ENCODE measurements around the gene SNX11.
A peak's percentile ranks its signal among the peaks of the same experiment; 100 is the strongest.

SNX11 gene

GRCh38 chr17:48160177-48161081, 52.9 kb downstream of the SNX11 start:
- TF ChIP-seq CTCF (IDR thresholded peaks at IDR 0.05; ENCODE audit: borderline replicate concordance, control extremely low read depth, extremely low read depth, insufficient read depth, missing control alignments), result no peak
- no peak for DNase-seq (ENCODE audit: low spot score)
- in situ Hi-C loops (cut with MboI; ENCODE audit: low sequenced_read_pairs, unreplicated experiment), result no loop called here

GRCh38 chr17:48161127-48161905, 53.8 kb downstream of the SNX11 start:
- in situ Hi-C loops (cut with MboI; ENCODE audit: low sequenced_read_pairs, unreplicated experiment), result no loop called here
- DNase-seq (ENCODE audit: low spot score), result no peak
- TF ChIP-seq CTCF (IDR thresholded peaks at IDR 0.05; ENCODE audit: borderline replicate concordance, control extremely low read depth, extremely low read depth, insufficient read depth, missing control alignments), result no peak

- TF ChIP-seq CTCF (IDR thresholded peaks at IDR 0.05; ENCODE audit: borderline replicate concordance, control extremely low read depth, extremely low read depth, insufficient read depth, missing control alignments), result no peak
- in situ Hi-C loops (cut with MboI; ENCODE audit: low sequenced_read_pairs, unreplicated experiment), result no loop called here
- no peak for DNase-seq (ENCODE audit: low spot score)
Measured at GRCh38 chr17:48162306-48162934, 54.9 kb downstream of the SNX11 start.

GRCh38 chr17:48162946-48163506, 55.5 kb downstream of the SNX11 start:
- in situ Hi-C loops (cut with MboI; ENCODE audit: low sequenced_read_pairs, unreplicated experiment), result no loop called here
- DNase-seq (ENCODE audit: low spot score), result peak; percentile 52
- TF ChIP-seq CTCF (IDR thresholded peaks at IDR 0.05; ENCODE audit: borderline replicate concordance, control extremely low read depth, extremely low read depth, insufficient read depth, missing control alignments), result no peak

- DNase-seq (ENCODE audit: low spot score), result no peak
- no peak for TF ChIP-seq CTCF (IDR thresholded peaks at IDR 0.05; ENCODE audit: borderline replicate concordance, control extremely low read depth, extremely low read depth, insufficient read depth, missing control alignments)
- in situ Hi-C loops (cut with MboI; ENCODE audit: low sequenced_read_pairs, unreplicated experiment), result no loop called here
Measured at GRCh38 chr17:48163809-48164208, 56.2 kb downstream of the SNX11 start.

- in situ Hi-C loops (cut with MboI; ENCODE audit: low sequenced_read_pairs, unreplicated experiment), result no loop called here
- TF ChIP-seq CTCF (IDR thresholded peaks at IDR 0.05; ENCODE audit: borderline replicate concordance, control extremely low read depth, extremely low read depth, insufficient read depth, missing control alignments), result no peak
- DNase-seq (ENCODE audit: low spot score), result no peak
Measured at GRCh38 chr17:48169926-48170325, 62.4 kb downstream of the SNX11 start.
